A549 (cell line): Measurements from ENCODE around the gene LIPA. TPM values are rescaled to one million over a fixed set of nuclear protein-coding genes. Genes with fewer than 3 reads are reported as not detected.

Experiments used
- ATAC-seq, 2 experiments: fragments of 200-7000 bp in 1 of 2; fragments of >200 bp in 1 of 2; cut with Nextera tagmentation in 1 of 2; cut with Tn5 transposase in 1 of 2; 3 replicates each; pipeline versions ENCODE4 v1.8.0 to v1.9.1; 2018 to 2020; ENCODE audit warnings: mild to moderate bottlenecking in 1 of 2, moderate library complexity in 1 of 2
- CTCF ChIA-PET: fragments of 300-600 bp; sonication (Branson Sonifier 250); formaldehyde crosslinking; extraction: SDS; loops from one replicate; lab custom pipeline; 2021; ENCODE audit warnings: antibody characterized with exemption, inconsistent platforms; lab: Yijun Ruan, JAX
- POLR2A ChIA-PET: fragments of 350-600 bp; formaldehyde crosslinking; extraction: SDS; loops from one replicate; lab custom pipeline; 2021; ENCODE audit warnings: antibody characterized with exemption, inconsistent platforms; lab: Yijun Ruan, JAX
- DNase-seq, 2 experiments: peaks; one replicate each; pipeline versions ENCODE4 v3.0.0 to v3.0.0-alpha.2; 2011 to 2016; ENCODE audit warnings: low read depth in 1 of 2, low spot score in 1 of 2
- FAIRE-seq: peaks from 2 replicates; lab custom pipeline; 2011; peaks lifted over from hg19 to GRCh38; lab: Jason Lieb, UNC
- H3K27ac ChIP-seq, 2 experiments: fragments of >200 bp; sonication (Bioruptor Twin); formaldehyde crosslinking; 3 replicates each; pipeline ENCODE4 v1.5.1; 2016 to 2017
- H3K4me1 ChIP-seq: fragments of >200 bp; sonication (Bioruptor Twin); formaldehyde crosslinking; 3 replicates; pipeline ENCODE4 v1.6.1; 2016
- H3K4me2 ChIP-seq: fragments of >200 bp; sonication (Bioruptor Twin); formaldehyde crosslinking; 3 replicates; pipeline ENCODE4 v1.6.1; 2016
- H3K4me3 ChIP-seq: fragments of >200 bp; sonication (Bioruptor Twin); formaldehyde crosslinking; 3 replicates; pipeline ENCODE4 v1.5.1; 2016
- H3K9me3 ChIP-seq: fragments of >200 bp; sonication (Bioruptor Twin); formaldehyde crosslinking; 3 replicates; pipeline ENCODE4 v1.6.1; 2016
- CBX2 ChIP-seq: fragments of 200-600 bp; sonication (generic); IDR thresholded peaks from 2 replicates; pipeline ENCODE4 v1.6.1; 2016; ENCODE audit warnings: low read depth, mild to moderate bottlenecking, borderline replicate concordance
- CHD2 ChIP-seq: fragments of 150-350 bp; IDR thresholded peaks from 2 replicates; pipeline ENCODE4 v1.6.1; 2014; ENCODE audit warnings: low read length; ENCODE audit not compliant: partially characterized antibody
- CHD4 ChIP-seq: fragments of 200-600 bp; sonication (generic); IDR thresholded peaks from 2 replicates; pipeline ENCODE4 v1.6.1; 2016; ENCODE audit warnings: antibody characterized with exemption, mild to moderate bottlenecking, borderline replicate concordance
- EP300 ChIP-seq, 2 experiments: fragments of >200 bp; sonication (Bioruptor Twin); formaldehyde crosslinking; IDR thresholded peaks; 2 replicates in 1 of 2; 3 replicates in 1 of 2; pipeline ENCODE4 v1.6.1; 2016 to 2017
- ESRRA ChIP-seq: fragments of 150-350 bp; IDR thresholded peaks from 2 replicates; pipeline ENCODE4 v1.6.1; 2014; ENCODE audit warnings: mild to moderate bottlenecking, low read length, borderline replicate concordance
- FOSB ChIP-seq: fragments of 250-450 bp; sonication (Bioruptor Pico); IDR thresholded peaks from 2 replicates; pipeline ENCODE4 v1.5.0; 2020; ENCODE audit warnings: mild to moderate bottlenecking, moderate library complexity
- GATA3 ChIP-seq: IDR thresholded peaks from 2 replicates; pipeline ENCODE4 v1.6.1; 2012; ENCODE audit warnings: borderline replicate concordance
- HDAC2 ChIP-seq: fragments of 200-600 bp; sonication (generic); IDR thresholded peaks from 2 replicates; pipeline ENCODE4 v1.6.1; 2016
- HOXA7 ChIP-seq: fragments of 250-450 bp; sonication (Bioruptor Pico); IDR thresholded peaks from 2 replicates; pipeline ENCODE4 v1.5.0; 2020; ENCODE audit warnings: mild to moderate bottlenecking, moderate library complexity
- HOXB13 ChIP-seq: fragments of 250-450 bp; sonication (Bioruptor Pico); IDR thresholded peaks from 2 replicates; pipeline ENCODE4 v1.5.0; 2020; ENCODE audit warnings: low read depth, mild to moderate bottlenecking, moderate library complexity
- KDM1A ChIP-seq: fragments of 200-600 bp; sonication (generic); IDR thresholded peaks from 2 replicates; pipeline ENCODE4 v1.6.1; 2016; ENCODE audit warnings: low read depth, mild to moderate bottlenecking
- NFE2L2 ChIP-seq: fragments of 150-350 bp; conservative IDR thresholded peaks from 2 replicates; pipeline ENCODE4 v1.6.1; 2014; ENCODE audit warnings: low read length
- POLR2A ChIP-seq: IDR thresholded peaks from 2 replicates; pipeline ENCODE4 v1.6.1; 2012; ENCODE audit warnings: mild to moderate bottlenecking, low read length
- POLR2AphosphoS2 ChIP-seq: conservative IDR thresholded peaks from 2 replicates; pipeline ENCODE4 v1.6.1; 2012; ENCODE audit warnings: low read length, improper control_type of control experiment, inconsistent platforms
- RARB ChIP-seq: fragments of 250-450 bp; sonication (Bioruptor Pico); IDR thresholded peaks from 2 replicates; pipeline ENCODE4 v1.8.0; 2021; ENCODE audit warnings: mild to moderate bottlenecking, moderate library complexity
- SREBF2 ChIP-seq: fragments of 450-650 bp; IDR thresholded peaks from 2 replicates; pipeline ENCODE4 v1.6.1; 2014; ENCODE audit warnings: mild to moderate bottlenecking, moderate library complexity
- TFCP2L1 ChIP-seq: fragments of 250-450 bp; sonication (Bioruptor Pico); IDR thresholded peaks from 2 replicates; pipeline ENCODE4 v1.5.0; 2021; ENCODE audit warnings: mild to moderate bottlenecking
- WGBS: methylation state at CpG from one replicate; pipeline ENCODE4 v1.1.6; 2017; ENCODE audit errors: missing lambda C conversion rate; 5-methylcytosine and 5-hydroxymethylcytosine counted together
- polyA plus RNA-seq, 4 experiments: library from polyadenylated mRNA; depleted of rRNA in 3 of 4; stranded (reverse); fragments of >200 nt; fragmentation: RNase III in 1 of 4; extraction: RNeasy Plus Mini Kit Qiagen cat#74134 plus additional on column Dnase treatment in 1 of 4; gene quantifications; 2 replicates in 3 of 4; 3 replicates in 1 of 4; pipeline ENCODE4 v1.2.3, GENCODE V29; 2011 to 2017
- TF ChIP-seq, protein P1 (sequence below): fragments of >200 bp; sonication (Bioruptor Twin); formaldehyde crosslinking; IDR thresholded peaks from 3 replicates; pipeline ENCODE4 v1.5.1; 2016
- TF ChIP-seq, protein P2 (sequence below): IDR thresholded peaks from 2 replicates; pipeline ENCODE4 v1.6.1; 2012
- TF ChIP-seq, protein P3 (sequence below): fragments of 150-350 bp; IDR thresholded peaks from 2 replicates; pipeline ENCODE4 v1.6.1; 2014; ENCODE audit warnings: low read depth, mild to moderate bottlenecking, low read length
- TF ChIP-seq, protein P4 (sequence below): IDR thresholded peaks from 2 replicates; pipeline ENCODE4 v1.6.1; 2012

The LIPA gene
- polyA plus RNA-seq, 2 of the 4 experiments (the other 2 are of a cell fraction): 51.2 to 80.2 TPM

DNA sequence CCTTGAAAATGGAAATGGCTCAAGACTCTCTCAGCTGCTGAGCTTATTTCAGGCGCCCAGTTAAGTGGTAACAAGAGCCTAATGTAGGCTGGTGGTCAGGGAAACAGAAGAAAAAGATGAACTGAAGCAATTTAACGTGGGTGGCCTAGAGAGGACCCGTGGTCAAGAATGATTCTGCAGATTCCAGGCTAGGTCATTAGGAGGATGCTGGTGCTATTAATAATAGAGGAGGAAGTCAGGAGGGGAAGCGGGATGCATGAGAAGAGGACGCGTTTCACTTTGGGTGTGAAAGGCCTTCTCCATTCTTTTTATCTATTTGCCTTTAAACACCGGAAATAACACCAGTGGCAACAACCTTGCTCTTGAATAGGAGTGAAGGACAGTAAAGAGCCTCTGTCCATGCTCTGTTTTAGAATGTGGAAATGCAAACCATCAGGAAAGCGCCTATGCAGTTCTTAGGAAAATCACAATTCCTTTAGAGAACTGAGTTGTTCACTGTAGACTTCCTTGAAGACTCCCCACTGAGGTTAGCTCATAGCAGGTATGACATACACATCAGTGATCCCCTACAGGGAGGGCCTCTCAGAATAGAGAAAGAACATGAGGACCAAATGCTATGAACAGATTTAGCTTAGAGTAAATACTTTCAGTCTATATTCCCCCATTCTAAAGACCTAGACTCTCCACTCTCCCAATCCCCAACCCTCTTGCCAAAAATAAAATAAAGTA is 8.6 kb downstream of the LIPA start:
- Histone ChIP-seq H3K4me3 (no peak overlapping the region), H3K4me1 (peaks cover 13% of the 10 kb centered on the region), H3K4me2 (no peak overlapping the region), H3K27ac (no peak overlapping the region)
- ChIA-PET POLR2A (no interaction called here), CTCF (interaction anchor here (0.6 to 1.2 kb wide), 2 partner anchors 13 to 108 kb away, joined by 3 read pairs; no protein-coding TSS in a partner anchor)
- ATAC-seq: no peak
- WGBS: 81% methylated on average over 8 of the region's 8 CpGs
- TF ChIP-seq CBX2: no peak
- TF ChIP-seq POLR2A: no peak
- no peak for TF ChIP-seq FOSB (CRISPR knock-in tag)
- no peak for TF ChIP-seq KDM1A
- TF ChIP-seq HOXA7 (CRISPR knock-in tag): no peak
- TF ChIP-seq, protein P1, sequence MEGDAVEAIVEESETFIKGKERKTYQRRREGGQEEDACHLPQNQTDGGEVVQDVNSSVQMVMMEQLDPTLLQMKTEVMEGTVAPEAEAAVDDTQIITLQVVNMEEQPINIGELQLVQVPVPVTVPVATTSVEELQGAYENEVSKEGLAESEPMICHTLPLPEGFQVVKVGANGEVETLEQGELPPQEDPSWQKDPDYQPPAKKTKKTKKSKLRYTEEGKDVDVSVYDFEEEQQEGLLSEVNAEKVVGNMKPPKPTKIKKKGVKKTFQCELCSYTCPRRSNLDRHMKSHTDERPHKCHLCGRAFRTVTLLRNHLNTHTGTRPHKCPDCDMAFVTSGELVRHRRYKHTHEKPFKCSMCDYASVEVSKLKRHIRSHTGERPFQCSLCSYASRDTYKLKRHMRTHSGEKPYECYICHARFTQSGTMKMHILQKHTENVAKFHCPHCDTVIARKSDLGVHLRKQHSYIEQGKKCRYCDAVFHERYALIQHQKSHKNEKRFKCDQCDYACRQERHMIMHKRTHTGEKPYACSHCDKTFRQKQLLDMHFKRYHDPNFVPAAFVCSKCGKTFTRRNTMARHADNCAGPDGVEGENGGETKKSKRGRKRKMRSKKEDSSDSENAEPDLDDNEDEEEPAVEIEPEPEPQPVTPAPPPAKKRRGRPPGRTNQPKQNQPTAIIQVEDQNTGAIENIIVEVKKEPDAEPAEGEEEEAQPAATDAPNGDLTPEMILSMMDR: no peak
- TF ChIP-seq EP300 (IDR thresholded peaks at IDR 0.05): no peak
- TF ChIP-seq TFCP2L1 (CRISPR knock-in tag): no peak
- no peak for TF ChIP-seq HOXB13 (CRISPR knock-in tag)
- no peak for TF ChIP-seq ESRRA
- TF ChIP-seq, all 56 proteins: peak for 0
- H3K9me3 ChIP-seq: no peaks in the 10 kb centered on the region
- FAIRE-seq (no peak), DNase-seq (no peak)

DNA sequence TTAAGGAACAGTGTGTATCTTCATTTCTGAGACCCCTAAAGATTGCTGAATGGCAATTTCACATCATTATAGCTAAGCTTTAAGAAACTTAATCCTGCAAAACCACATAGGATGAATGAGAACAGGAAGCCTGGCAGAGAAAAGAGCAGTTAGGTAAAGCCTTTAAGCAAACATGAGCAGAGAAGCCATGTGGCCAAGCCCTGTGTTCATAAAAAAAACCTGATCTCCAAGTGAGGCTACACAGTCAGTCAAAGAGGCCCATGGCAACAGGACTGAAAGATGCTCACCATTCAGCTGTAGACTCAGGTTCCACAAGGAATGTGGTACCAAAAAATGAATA is 9.3 kb downstream of the LIPA start:
- TF ChIP-seq, protein P2, sequence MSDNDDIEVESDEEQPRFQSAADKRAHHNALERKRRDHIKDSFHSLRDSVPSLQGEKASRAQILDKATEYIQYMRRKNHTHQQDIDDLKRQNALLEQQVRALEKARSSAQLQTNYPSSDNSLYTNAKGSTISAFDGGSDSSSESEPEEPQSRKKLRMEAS: no peak
- no peak for TF ChIP-seq HDAC2
- TF ChIP-seq, protein P3, sequence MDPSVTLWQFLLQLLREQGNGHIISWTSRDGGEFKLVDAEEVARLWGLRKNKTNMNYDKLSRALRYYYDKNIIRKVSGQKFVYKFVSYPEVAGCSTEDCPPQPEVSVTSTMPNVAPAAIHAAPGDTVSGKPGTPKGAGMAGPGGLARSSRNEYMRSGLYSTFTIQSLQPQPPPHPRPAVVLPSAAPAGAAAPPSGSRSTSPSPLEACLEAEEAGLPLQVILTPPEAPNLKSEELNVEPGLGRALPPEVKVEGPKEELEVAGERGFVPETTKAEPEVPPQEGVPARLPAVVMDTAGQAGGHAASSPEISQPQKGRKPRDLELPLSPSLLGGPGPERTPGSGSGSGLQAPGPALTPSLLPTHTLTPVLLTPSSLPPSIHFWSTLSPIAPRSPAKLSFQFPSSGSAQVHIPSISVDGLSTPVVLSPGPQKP: no peak
- TF ChIP-seq POLR2A: no peak
- no peak for TF ChIP-seq RARB
- TF ChIP-seq POLR2AphosphoS2: no peak
- TF ChIP-seq CHD2: no peak
- TF ChIP-seq NFE2L2: no peak
- no peak for TF ChIP-seq SREBF2
- no peak for TF ChIP-seq GATA3
- TF ChIP-seq, protein P4, sequence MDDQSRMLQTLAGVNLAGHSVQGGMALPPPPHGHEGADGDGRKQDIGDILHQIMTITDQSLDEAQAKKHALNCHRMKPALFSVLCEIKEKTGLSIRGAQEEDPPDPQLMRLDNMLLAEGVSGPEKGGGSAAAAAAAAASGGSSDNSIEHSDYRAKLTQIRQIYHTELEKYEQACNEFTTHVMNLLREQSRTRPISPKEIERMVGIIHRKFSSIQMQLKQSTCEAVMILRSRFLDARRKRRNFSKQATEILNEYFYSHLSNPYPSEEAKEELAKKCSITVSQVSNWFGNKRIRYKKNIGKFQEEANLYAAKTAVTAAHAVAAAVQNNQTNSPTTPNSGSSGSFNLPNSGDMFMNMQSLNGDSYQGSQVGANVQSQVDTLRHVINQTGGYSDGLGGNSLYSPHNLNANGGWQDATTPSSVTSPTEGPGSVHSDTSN: no peak
- no peak for TF ChIP-seq CHD4
- DNase-seq (no peak), ATAC-seq (no peak), FAIRE-seq (no peak)
- Histone ChIP-seq H3K4me2 (peak overlapping the region; percentile 50), H3K4me3 (no peak overlapping the region), H3K4me1 (peaks cover 13% of the 10 kb centered on the region), H3K27ac (peak overlapping the region; percentile 6 to 55; a peak in 4 of 6 replicates), H3K9me3 (no peaks in the 10 kb centered on the region)
- CTCF ChIA-PET: interaction anchor here (1.2 to 2.2 kb wide), 2 partner anchors 12 to 25 kb away, joined by 3 to 9 read pairs; no protein-coding TSS in a partner anchor
- POLR2A ChIA-PET: no interaction called here
